H1 (cell line): ENCODE data around the gene CNIH1. TPM values are rescaled to one million over a fixed set of nuclear protein-coding genes. Genes with fewer than 3 reads are reported as not detected.
"Not testable (repeated sequence)": the region's sequence is repeated elsewhere in the genome, so short reads cannot be mapped to it uniquely, and the experiment has no call there.

ENCODE experiments used
- CTCF ChIA-PET: fragments of 300-600 bp; sonication (Branson Sonifier 250); formaldehyde crosslinking; loops from one replicate; lab custom pipeline; 2021; ENCODE audit not compliant: partially characterized antibody; lab: Charles Lee
- POLR2A ChIA-PET: fragments of 300-600 bp; sonication (Branson Sonifier 250); formaldehyde crosslinking; loops from one replicate; lab custom pipeline; 2021; ENCODE audit warnings: inconsistent platforms; ENCODE audit not compliant: partially characterized antibody; lab: Charles Lee
- DNase-seq, 2 experiments: peaks; one replicate each; pipeline versions ENCODE4 v3.0.0 to v3.0.0-alpha.2; 2010 to 2022; ENCODE audit warnings: low spot score in 2 of 2, low read depth in 1 of 2, mixed read lengths in 1 of 2
- FAIRE-seq: peaks from 2 replicates; lab custom pipeline; 2011; peaks lifted over from hg19 to GRCh38; lab: Jason Lieb, UNC
- H2AFZ ChIP-seq: 2 replicates; pipeline ENCODE4 v1.8.1; 2012; ENCODE audit warnings: low read length, inconsistent platforms
- H2AK5ac ChIP-seq: 2 replicates; pipeline ENCODE4 v1.6.1; 2013; ENCODE audit warnings: low read depth, low read length
- H2BK120ac ChIP-seq: replicated peaks from 2 replicates; pipeline ENCODE3; 2013; ENCODE audit warnings: low read depth, low read length, inconsistent platforms
- H2BK12ac ChIP-seq: 2 replicates; pipeline ENCODE4 v1.6.1; 2013; ENCODE audit warnings: low read depth, low read length
- H2BK15ac ChIP-seq: 2 replicates; pipeline ENCODE4 v1.6.1; 2013; ENCODE audit warnings: low read length
- H2BK20ac ChIP-seq: 2 replicates; pipeline ENCODE4 v1.6.1; 2013; ENCODE audit warnings: low read length
- H2BK5ac ChIP-seq: 2 replicates; pipeline ENCODE4 v1.6.1; 2013; ENCODE audit warnings: low read depth, low read length
- H3K14ac ChIP-seq: 2 replicates; pipeline ENCODE4 v1.6.1; 2013; ENCODE audit warnings: inconsistent platforms; ENCODE audit not compliant: insufficient read length
- H3K18ac ChIP-seq: 2 replicates; pipeline ENCODE4 v1.6.1; 2013; ENCODE audit warnings: low read length; ENCODE audit errors: extremely low read depth
- H3K23ac ChIP-seq: 2 replicates; pipeline ENCODE4 v1.6.1; 2013; ENCODE audit warnings: inconsistent platforms; ENCODE audit not compliant: insufficient read length
- H3K23me2 ChIP-seq: 2 replicates; pipeline ENCODE4 v1.6.1; 2013; ENCODE audit warnings: low read depth, low read length
- H3K27ac ChIP-seq: 2 replicates; pipeline ENCODE4 v1.6.1; 2011; ENCODE audit warnings: low read depth, low read length, inconsistent platforms
- H3K27me3 ChIP-seq, 4 experiments: replicated peaks in 1 of 4; 1 replicate in 1 of 4; 2 replicates in 3 of 4; pipeline versions ENCODE4 v1.6.1 to v1.8.1; 2011 to 2013; ENCODE audit warnings: low read length in 3 of 4, mild to moderate bottlenecking in 3 of 4, inconsistent platforms in 2 of 4, mixed read lengths in 2 of 4, moderate library complexity in 1 of 4; ENCODE audit not compliant: control insufficient read depth in 3 of 4, insufficient read depth in 3 of 4; ENCODE audit errors: extremely low read depth in 1 of 4
- H3K36me3 ChIP-seq, 4 experiments: 2 replicates each; pipeline versions ENCODE4 v1.6.1 to v1.8.1; 2011 to 2013; ENCODE audit warnings: mild to moderate bottlenecking in 4 of 4, low read length in 3 of 4, moderate library complexity in 2 of 4, control low read depth in 1 of 4, inconsistent platforms in 1 of 4; ENCODE audit not compliant: insufficient read depth in 4 of 4, control insufficient read depth in 2 of 4
- H3K4ac ChIP-seq: replicated peaks from 2 replicates; pipeline ENCODE3; 2013; ENCODE audit warnings: low read length, low read depth, mixed read lengths, inconsistent platforms; ENCODE audit not compliant: insufficient read length
- H3K4me1 ChIP-seq, 4 experiments: replicated peaks in 1 of 4; 1 replicate in 1 of 4; 2 replicates in 3 of 4; pipeline versions ENCODE4 v1.6.1 to v1.8.1; 2011 to 2013; ENCODE audit warnings: low read length in 3 of 4, inconsistent platforms in 2 of 4, mixed read lengths in 1 of 4; ENCODE audit not compliant: insufficient read depth in 4 of 4, control insufficient read depth in 3 of 4
- H3K4me2 ChIP-seq, 2 experiments: 2 replicates each; pipeline versions ENCODE4 v1.6.1 to v1.8.1; 2011 to 2013; ENCODE audit warnings: low read depth in 2 of 2, low read length in 2 of 2, control low read depth in 1 of 2, inconsistent platforms in 1 of 2, mild to moderate bottlenecking in 1 of 2; ENCODE audit not compliant: insufficient read depth in 1 of 2
- H3K4me3 ChIP-seq, 4 experiments: fragments of 200-600, 300-600 bp in 1 of 4; sonication (generic), shearing (Covaris generic), sonication (Bioruptor Twin) in 1 of 4; 2 replicates each; pipeline versions ENCODE4 v1.5.1 to v1.8.1; 2011 to 2016; ENCODE audit warnings: low read length in 4 of 4, low read depth in 3 of 4, control low read depth in 2 of 4, inconsistent platforms in 2 of 4, mild to moderate bottlenecking in 2 of 4, mixed read lengths in 1 of 4, moderate library complexity in 1 of 4; ENCODE audit not compliant: insufficient read depth in 2 of 4; ENCODE audit errors: extremely low read depth in 1 of 4
- H3K56ac ChIP-seq: replicated peaks from 2 replicates; pipeline ENCODE3; 2013; ENCODE audit warnings: low read depth, mild to moderate bottlenecking, mixed read lengths, low read length, inconsistent platforms; ENCODE audit not compliant: insufficient read length
- H3K79me1 ChIP-seq: 2 replicates; pipeline ENCODE4 v1.6.1; 2013; ENCODE audit warnings: low read depth, low read length, control low read depth
- H3K79me2 ChIP-seq, 2 experiments: 2 replicates each; pipeline versions ENCODE4 v1.6.1 to v1.8.1; 2012 to 2013; ENCODE audit warnings: low read length in 2 of 2, mild to moderate bottlenecking in 2 of 2, inconsistent platforms in 1 of 2; ENCODE audit not compliant: insufficient read depth in 2 of 2, control insufficient read depth in 1 of 2
- H3K9ac ChIP-seq, 4 experiments: replicated peaks in 1 of 4; 1 replicate in 1 of 4; 2 replicates in 3 of 4; pipeline versions ENCODE4 v1.6.1 to v1.8.1; 2011 to 2013; ENCODE audit warnings: low read depth in 3 of 4, low read length in 3 of 4, control low read depth in 2 of 4, mild to moderate bottlenecking in 2 of 4, moderate library complexity in 2 of 4, inconsistent platforms in 1 of 4; ENCODE audit errors: extremely low read depth in 1 of 4
- H3K9me3 ChIP-seq, 2 experiments: 2 replicates each; pipeline versions ENCODE4 v1.6.1 to v1.8.1; 2012 to 2013; ENCODE audit warnings: mild to moderate bottlenecking in 2 of 2, moderate library complexity in 2 of 2, control low read depth in 1 of 2, inconsistent platforms in 1 of 2, low read depth in 1 of 2, low read length in 1 of 2, mixed read lengths in 1 of 2; ENCODE audit not compliant: insufficient read depth in 2 of 2
- H4K20me1 ChIP-seq, 2 experiments: replicated peaks in 1 of 2; 2 replicates each; pipeline versions ENCODE3 to v1.8.1; 2011 to 2013; ENCODE audit warnings: inconsistent platforms in 2 of 2, low read length in 2 of 2, mild to moderate bottlenecking in 1 of 2; ENCODE audit not compliant: insufficient read depth in 2 of 2, control insufficient read depth in 1 of 2
- H4K5ac ChIP-seq: 2 replicates; pipeline ENCODE4 v1.6.1; 2013; ENCODE audit warnings: low read length, low read depth, mixed read lengths, inconsistent platforms; ENCODE audit not compliant: insufficient read length
- H4K8ac ChIP-seq: 2 replicates; pipeline ENCODE4 v1.8.0; 2013; ENCODE audit warnings: mild to moderate bottlenecking, moderate library complexity, low read length, inconsistent platforms; ENCODE audit not compliant: insufficient read depth; ENCODE audit errors: extremely low read depth
- H4K91ac ChIP-seq: replicated peaks from 2 replicates; pipeline ENCODE3; 2013; ENCODE audit warnings: low read length, mixed read lengths, inconsistent platforms; ENCODE audit not compliant: insufficient read length
- WGBS, 2 experiments: shearing (Covaris generic) in 1 of 2; methylation state at CpG; one replicate each; pipeline versions ENCODE4 v1.1.6 to v1.1.7; 2013 to 2015; ENCODE audit warnings: low lambda C conversion rate in 2 of 2, mixed read lengths in 2 of 2, inconsistent platforms in 1 of 2, low coverage in 1 of 2, missing lambda C conversion rate in 1 of 2; ENCODE audit not compliant: insufficient replicate concordance in 2 of 2, insufficient coverage in 1 of 2, insufficient read length in 1 of 2; ENCODE audit errors: extremely low coverage in 1 of 2, missing lambda C conversion rate in 1 of 2; 5-methylcytosine and 5-hydroxymethylcytosine counted together
- polyA plus RNA-seq, 7 experiments: library from polyadenylated mRNA; depleted of rRNA in 3 of 7; stranded (reverse) in 5 of 7; unstranded in 2 of 7; fragments of >200 nt in 5 of 7; fragments of 200-250 nt in 2 of 7; gene quantifications; 1 replicate in 5 of 7; 2 replicates in 1 of 7; 4 replicates in 1 of 7; pipeline versions ENCODE4 v1.2.1 to v1.2.3, GENCODE V29; 2011 to 2013; ENCODE audit warnings: missing spikeins in 2 of 7, mixed read lengths in 2 of 7
- total RNA-seq: library from RNA; stranded (reverse); fragmentation: NEBNext Ultra II Directional; extraction: Animal tissue kit (Norgen Biotek cat#: 25700); gene quantifications from 2 replicates; pipeline ENCODE4 v1.2.1, GENCODE V29; 2021

Gene CNIH1
- total and polyA plus RNA-seq, 2 of the 8 experiments (the other 6 are each of a cell fraction or from before 2014, with no cell fraction given), result 119 to 333 TPM

DNA sequence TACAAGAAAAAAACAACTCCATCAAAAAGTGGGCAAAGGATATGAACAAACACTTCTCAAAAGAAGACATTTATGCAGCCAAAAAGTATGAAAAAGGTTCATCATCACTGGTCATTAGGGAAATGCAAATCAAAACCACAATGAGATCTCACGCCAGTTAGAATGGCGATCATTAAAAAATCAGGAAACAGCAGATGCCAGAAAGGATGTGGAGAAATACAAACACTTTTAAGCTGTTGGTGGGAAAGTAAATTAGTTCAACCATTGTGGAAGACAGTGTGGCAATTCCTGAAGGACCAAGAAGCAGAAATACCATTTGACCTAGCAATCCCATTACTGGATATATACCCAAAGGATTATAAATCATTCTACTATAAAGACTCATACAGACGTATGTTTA, 60.6 kb downstream of the CNIH1 start:
- H3K9ac ChIP-seq, H3K9me3 ChIP-seq, H3K4me1 ChIP-seq, H2AFZ ChIP-seq, H4K8ac ChIP-seq, H3K79me1 ChIP-seq, H4K5ac ChIP-seq, H3K14ac ChIP-seq, H4K91ac ChIP-seq, DNase-seq, H2BK15ac ChIP-seq, H3K4me3 ChIP-seq, H3K56ac ChIP-seq, H2AK5ac ChIP-seq, POLR2A ChIA-PET, H4K20me1 ChIP-seq, H3K4ac ChIP-seq, H3K79me2 ChIP-seq, H3K27me3 ChIP-seq, H3K18ac ChIP-seq, H2BK20ac ChIP-seq, H3K36me3 ChIP-seq, H3K23me2 ChIP-seq, H2BK5ac ChIP-seq, FAIRE-seq, H2BK120ac ChIP-seq, H2BK12ac ChIP-seq, H3K27ac ChIP-seq, H3K4me2 ChIP-seq, H3K23ac ChIP-seq: not testable (repeated sequence)
- WGBS, 2 experiments, result 89% methylated on average over 3 of the region's 3 CpGs; no CpG with 5 or more reads in 1 of the 2 experiments
- CTCF ChIA-PET, result interaction anchor here (2.1 kb wide), 1 partner anchor 14 kb away, joined by 7 read pairs; no protein-coding TSS in a partner anchor

DNA sequence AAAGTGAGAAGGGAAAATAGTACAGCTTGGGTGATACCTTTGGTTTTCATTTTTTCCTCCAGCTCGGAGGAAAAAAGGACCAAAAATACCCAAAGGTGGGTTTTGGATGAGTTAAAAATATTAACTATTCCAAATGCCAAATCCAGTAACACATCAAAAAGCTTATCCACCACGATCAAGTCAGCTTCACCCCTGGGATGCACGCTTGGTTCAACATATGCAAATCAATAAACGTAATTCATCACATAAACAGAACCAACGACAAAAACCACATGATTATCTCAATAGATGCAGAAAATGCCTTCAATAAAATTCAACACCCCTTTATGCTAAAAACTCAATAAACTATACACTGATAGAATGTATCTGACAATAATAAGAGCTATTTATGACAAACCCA, 62.3 kb downstream of the CNIH1 start:
- H3K9me3 ChIP-seq, POLR2A ChIA-PET, H4K8ac ChIP-seq, H4K91ac ChIP-seq, FAIRE-seq, H3K4me1 ChIP-seq, H3K4me2 ChIP-seq, H4K20me1 ChIP-seq, H3K23ac ChIP-seq, H4K5ac ChIP-seq, H3K56ac ChIP-seq, H2AFZ ChIP-seq, DNase-seq, H3K18ac ChIP-seq, H3K36me3 ChIP-seq, H2AK5ac ChIP-seq, H3K4me3 ChIP-seq, H2BK120ac ChIP-seq, H3K79me1 ChIP-seq, H2BK5ac ChIP-seq, H2BK20ac ChIP-seq, H3K4ac ChIP-seq, H3K79me2 ChIP-seq, H3K23me2 ChIP-seq, H3K14ac ChIP-seq, H3K27me3 ChIP-seq, H3K9ac ChIP-seq, H3K27ac ChIP-seq, H2BK15ac ChIP-seq, H2BK12ac ChIP-seq: not testable (repeated sequence)
- 89% methylated on average over 5 of the region's 5 CpGs; no CpG with 5 or more reads in 1 of the 2 experiments for WGBS, 2 experiments
- CTCF ChIA-PET, result interaction anchor here (1.8 to 3.4 kb wide), 3 partner anchors 9 to 63 kb away, joined by 5 to 15 read pairs (median 7); no protein-coding TSS in a partner anchor
